T follicular helper cell (primary cell): ENCODE results near the gene RGS2.

Experiments
- DNase-seq: peaks from one replicate; pipeline ENCODE4 v3.0.0-alpha.2; 2020; ENCODE audit warnings: low read depth

Gene RGS2

GRCh38 chr1:192830595-192831246 is 21.9 kb downstream of the RGS2 start:
- no peak for DNase-seq

- no peak for DNase-seq
Observed at GRCh38 chr1:192831706-192832355, 23.0 kb downstream of the RGS2 start.

GRCh38 chr1:192832492-192832891 is 23.7 kb downstream of the RGS2 start:
- DNase-seq: no peak

GRCh38 chr1:192835116-192835515 is 26.3 kb downstream of the RGS2 start:
- no peak for DNase-seq

GRCh38 chr1:192839162-192840066 is 30.6 kb downstream of the RGS2 start:
- no peak for DNase-seq

GRCh38 chr1:192844360-192844759 is 35.5 kb downstream of the RGS2 start:
- no peak for DNase-seq

GRCh38 chr1:192846950-192847349 is 38.1 kb downstream of the RGS2 start:
- DNase-seq: no peak

GRCh38 chr1:192849011-192849410 is 40.2 kb downstream of the RGS2 start:
- DNase-seq: no peak

- no peak for DNase-seq
Observed at GRCh38 chr1:192849442-192849841, 40.6 kb downstream of the RGS2 start.

- DNase-seq: no peak
Observed at GRCh38 chr1:192852001-192852947, 43.4 kb downstream of the RGS2 start.

GRCh38 chr1:192858456-192858855 is 49.6 kb downstream of the RGS2 start:
- DNase-seq: no peak

- no peak for DNase-seq
Observed at GRCh38 chr1:192859808-192860207, 51.0 kb downstream of the RGS2 start.

- no peak for DNase-seq
Observed at GRCh38 chr1:192860478-192861185, 51.8 kb downstream of the RGS2 start.

GRCh38 chr1:192861860-192862259 is 53.0 kb downstream of the RGS2 start:
- DNase-seq: no peak
